ENCODE results near the gene KYAT1.
"Not testable (repeated sequence)": the region's sequence is repeated elsewhere in the genome, so short reads cannot be mapped to it uniquely, and the experiment has no call there.

- TF ChIP-seq CTCF (IDR thresholded peaks at IDR 0.05; ENCODE audit: low read depth, low read length); POLR2A (IDR thresholded peaks at IDR 0.05; ENCODE audit: extremely low read depth, insufficient read length); MAX (IDR thresholded peaks at IDR 0.05; ENCODE audit: low read depth, low read length); MYC (IDR thresholded peaks at IDR 0.05; ENCODE audit: low read depth, low read length): not testable (repeated sequence)
Measured at GRCh38 chr9:128858476-128858875, 23.3 kb downstream of the KYAT1 start.
